Measurements from ENCODE around the gene IL17REL.

DNA sequence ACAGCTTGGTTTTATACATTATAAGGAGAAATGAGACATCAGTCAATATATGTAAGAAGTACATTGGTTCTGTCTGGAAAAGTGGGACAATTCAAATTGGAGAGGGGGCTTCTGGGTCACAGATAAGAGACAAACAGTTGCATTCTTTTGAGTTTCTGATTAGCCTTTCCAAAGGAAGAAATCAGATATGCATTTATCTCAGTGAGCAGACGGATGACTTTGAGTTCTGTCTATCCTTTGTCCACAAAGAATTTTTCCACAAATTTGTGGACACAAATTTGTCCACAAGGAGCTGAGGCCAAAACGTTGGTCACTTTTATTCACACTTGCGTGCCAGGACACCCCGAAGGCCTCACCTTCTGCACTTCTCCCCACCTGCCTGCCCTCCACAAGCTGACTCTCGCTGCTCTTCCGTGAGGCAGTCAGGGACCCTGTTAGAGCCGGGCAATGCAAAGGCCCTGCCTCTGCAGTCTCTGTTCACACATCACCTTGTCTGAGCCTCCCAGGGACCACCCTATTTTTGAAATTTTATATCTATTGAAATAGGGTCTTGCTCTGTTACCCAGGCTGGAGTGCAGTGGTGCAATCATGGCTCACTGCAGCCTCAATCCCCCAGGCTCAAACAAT lies 20.5 kb downstream of the IL17REL start:
- TF ChIP-seq CTCF (IDR thresholded peaks at IDR 0.05) (no peak), POLR2A (IDR thresholded peaks at IDR 0.05) (no peak)
